HG03108 (cell line): ENCODE results near the gene PCAT7.
"Not testable (repeated sequence)": the region's sequence is repeated elsewhere in the genome, so short reads cannot be mapped to it uniquely, and the experiment has no call there.

Source experiments
- ATAC-seq: cut with Tn5 transposase; IDR thresholded peaks from one replicate; pipeline ENCODE4 v1.9.1; 2021; ENCODE audit warnings: moderate library complexity; ENCODE audit not compliant: unreplicated experiment

Gene PCAT7

GRCh38 chr9:94560237-94560636 lies 5.4 kb downstream of the PCAT7 start:
- ATAC-seq = no peak

- ATAC-seq = no peak
Observed at GRCh38 chr9:94563548-94563947, 8.7 kb downstream of the PCAT7 start.

GRCh38 chr9:94564279-94564678 lies 9.4 kb downstream of the PCAT7 start:
- ATAC-seq = not testable (repeated sequence)

- ATAC-seq = no peak
Observed at GRCh38 chr9:94566550-94566949, 11.7 kb downstream of the PCAT7 start.

GRCh38 chr9:94567271-94567670 lies 12.4 kb downstream of the PCAT7 start:
- no peak for ATAC-seq

- ATAC-seq = no peak
Observed at GRCh38 chr9:94568250-94568889, 13.5 kb downstream of the PCAT7 start.

- ATAC-seq = no peak
Observed at GRCh38 chr9:94568972-94569712, 14.3 kb downstream of the PCAT7 start.

GRCh38 chr9:94576131-94576530 lies 21.2 kb downstream of the PCAT7 start:
- ATAC-seq = no peak

- ATAC-seq = no peak
Observed at GRCh38 chr9:94577036-94577435, 22.2 kb downstream of the PCAT7 start.

GRCh38 chr9:94577571-94577970 lies 22.7 kb downstream of the PCAT7 start:
- ATAC-seq = no peak

GRCh38 chr9:94581728-94582127 lies 26.8 kb downstream of the PCAT7 start:
- ATAC-seq = no peak

- ATAC-seq = no peak
Observed at GRCh38 chr9:94584555-94584954, 29.7 kb downstream of the PCAT7 start.

GRCh38 chr9:94586316-94586715 lies 31.4 kb downstream of the PCAT7 start:
- no peak for ATAC-seq

GRCh38 chr9:94586814-94587213 lies 31.9 kb downstream of the PCAT7 start:
- ATAC-seq = no peak

GRCh38 chr9:94588681-94589080 lies 33.8 kb downstream of the PCAT7 start:
- ATAC-seq = no peak

GRCh38 chr9:94591046-94591545 lies 36.2 kb downstream of the PCAT7 start:
- ATAC-seq = not testable (repeated sequence)

- ATAC-seq = no peak
Observed at GRCh38 chr9:94591876-94592275, 37.0 kb downstream of the PCAT7 start.

- not testable (repeated sequence) for ATAC-seq
Observed at GRCh38 chr9:94592683-94593082, 37.8 kb downstream of the PCAT7 start.

- no peak for ATAC-seq
Observed at GRCh38 chr9:94593459-94594345, 38.8 kb downstream of the PCAT7 start, which contains the start of gene FBP2. Gene FBP2, minus strand, starts transcription at chr9:94593824. Its CDS starts 98 bp downstream, at chr9:94593726.

GRCh38 chr9:94599102-94599501 lies 44.2 kb downstream of the PCAT7 start:
- no peak for ATAC-seq

- no peak for ATAC-seq
Observed at GRCh38 chr9:94600258-94600657, 45.4 kb downstream of the PCAT7 start.
